ENCODE measurements around the gene FBXO24. TPM values are rescaled to one million over a fixed set of nuclear protein-coding genes. Genes with fewer than 3 reads are reported as not detected.

FBXO24 gene
- total and polyA plus RNA-seq, 9 of the 15 experiments (the other 6 are each of a cell fraction or from before 2014, with no cell fraction given) = 0.17 to 0.95 (median 0.50) TPM

DNA sequence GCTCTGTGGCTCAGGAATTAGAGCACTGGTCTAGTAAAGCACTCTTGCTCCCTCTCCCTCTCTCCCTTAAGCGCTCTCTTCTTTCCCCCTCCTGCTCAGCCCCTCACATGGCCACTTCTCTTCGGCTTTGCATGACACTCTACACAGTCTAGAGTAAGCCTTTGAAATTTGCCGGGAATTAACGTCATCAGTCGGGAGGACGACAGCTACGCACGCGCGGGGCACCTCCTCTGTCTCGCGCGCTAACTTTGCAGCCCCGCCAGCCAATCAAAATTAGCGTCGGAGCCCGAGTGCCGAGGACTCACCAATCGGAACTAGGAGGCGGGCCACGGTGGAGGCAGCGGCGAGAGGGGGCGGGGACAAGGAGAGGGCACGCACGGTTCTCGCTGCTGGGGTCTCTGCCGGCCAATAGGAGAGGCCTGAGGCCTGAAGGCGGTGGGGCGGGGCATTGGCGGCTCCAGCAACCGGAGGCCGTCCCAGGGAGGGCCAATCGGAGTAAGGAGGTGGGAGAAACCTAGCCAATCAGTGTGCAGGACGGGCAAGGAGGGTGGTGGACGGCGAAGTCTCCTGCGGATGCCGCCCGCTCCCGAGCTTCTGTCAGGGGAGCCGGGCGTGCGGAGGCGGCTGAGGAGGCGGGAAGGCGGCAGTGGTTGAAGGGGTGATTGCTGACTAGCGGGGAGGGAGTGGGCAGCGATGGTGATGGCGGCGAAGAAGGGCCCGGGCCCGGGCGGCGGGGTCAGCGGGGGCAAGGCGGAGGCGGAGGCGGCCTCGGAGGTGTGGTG lies 47.3 kb upstream of the FBXO24 start, which contains the start of gene AGFG2 (continued):
- TF ChIP-seq, protein P1, sequence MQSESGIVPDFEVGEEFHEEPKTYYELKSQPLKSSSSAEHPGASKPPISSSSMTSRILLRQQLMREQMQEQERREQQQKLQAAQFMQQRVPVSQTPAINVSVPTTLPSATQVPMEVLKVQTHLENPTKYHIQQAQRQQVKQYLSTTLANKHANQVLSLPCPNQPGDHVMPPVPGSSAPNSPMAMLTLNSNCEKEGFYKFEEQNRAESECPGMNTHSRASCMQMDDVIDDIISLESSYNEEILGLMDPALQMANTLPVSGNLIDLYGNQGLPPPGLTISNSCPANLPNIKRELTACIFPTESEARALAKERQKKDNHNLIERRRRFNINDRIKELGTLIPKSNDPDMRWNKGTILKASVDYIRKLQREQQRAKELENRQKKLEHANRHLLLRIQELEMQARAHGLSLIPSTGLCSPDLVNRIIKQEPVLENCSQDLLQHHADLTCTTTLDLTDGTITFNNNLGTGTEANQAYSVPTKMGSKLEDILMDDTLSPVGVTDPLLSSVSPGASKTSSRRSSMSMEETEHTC (IDR thresholded peaks at IDR 0.05) = 0 out of 2 replicates have a peak, but pooled peaks have one; percentile 12
- TF ChIP-seq GATAD2A (IDR thresholded peaks at IDR 0.05) = no peak
- TF ChIP-seq ELF1 (tag; IDR thresholded peaks at IDR 0.05) = no peak
- TF ChIP-seq MAFK (IDR thresholded peaks at IDR 0.05; ENCODE audit: low read length) = 0 out of 2 replicates have a peak, but pooled peaks have one; percentile 1
- TF ChIP-seq CCAR2 (IDR thresholded peaks at IDR 0.05; ENCODE audit: low read depth, low read length) = no peak
- no peak; the same call in 1 of the 2 replicates for TF ChIP-seq ATF1 (CRISPR knock-in tag; IDR thresholded peaks at IDR 0.05)
- TF ChIP-seq ATF1 (tag; IDR thresholded peaks at IDR 0.05) = peak; percentile 97
- TF ChIP-seq, protein P2, sequence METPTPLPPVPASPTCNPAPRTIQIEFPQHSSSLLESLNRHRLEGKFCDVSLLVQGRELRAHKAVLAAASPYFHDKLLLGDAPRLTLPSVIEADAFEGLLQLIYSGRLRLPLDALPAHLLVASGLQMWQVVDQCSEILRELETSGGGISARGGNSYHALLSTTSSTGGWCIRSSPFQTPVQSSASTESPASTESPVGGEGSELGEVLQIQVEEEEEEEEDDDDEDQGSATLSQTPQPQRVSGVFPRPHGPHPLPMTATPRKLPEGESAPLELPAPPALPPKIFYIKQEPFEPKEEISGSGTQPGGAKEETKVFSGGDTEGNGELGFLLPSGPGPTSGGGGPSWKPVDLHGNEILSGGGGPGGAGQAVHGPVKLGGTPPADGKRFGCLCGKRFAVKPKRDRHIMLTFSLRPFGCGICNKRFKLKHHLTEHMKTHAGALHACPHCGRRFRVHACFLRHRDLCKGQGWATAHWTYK (CRISPR knock-in tag; IDR thresholded peaks at IDR 0.05) = peak; percentile 79; the same call in 1 of the 2 replicates
- no peak for TF ChIP-seq KLF16 (IDR thresholded peaks at IDR 0.05)
- TF ChIP-seq CREB1 (IDR thresholded peaks at IDR 0.05) = peak; percentile 89
- TF ChIP-seq CREB1 (CRISPR knock-in tag; IDR thresholded peaks at IDR 0.05) = peak; percentile 88
- no peak for TF ChIP-seq ZNF766 (CRISPR knock-in tag; conservative IDR thresholded peaks at IDR 0.05)
- no peak for TF ChIP-seq GTF2A2 (tag; IDR thresholded peaks at IDR 0.05)
- TF ChIP-seq, protein P3, sequence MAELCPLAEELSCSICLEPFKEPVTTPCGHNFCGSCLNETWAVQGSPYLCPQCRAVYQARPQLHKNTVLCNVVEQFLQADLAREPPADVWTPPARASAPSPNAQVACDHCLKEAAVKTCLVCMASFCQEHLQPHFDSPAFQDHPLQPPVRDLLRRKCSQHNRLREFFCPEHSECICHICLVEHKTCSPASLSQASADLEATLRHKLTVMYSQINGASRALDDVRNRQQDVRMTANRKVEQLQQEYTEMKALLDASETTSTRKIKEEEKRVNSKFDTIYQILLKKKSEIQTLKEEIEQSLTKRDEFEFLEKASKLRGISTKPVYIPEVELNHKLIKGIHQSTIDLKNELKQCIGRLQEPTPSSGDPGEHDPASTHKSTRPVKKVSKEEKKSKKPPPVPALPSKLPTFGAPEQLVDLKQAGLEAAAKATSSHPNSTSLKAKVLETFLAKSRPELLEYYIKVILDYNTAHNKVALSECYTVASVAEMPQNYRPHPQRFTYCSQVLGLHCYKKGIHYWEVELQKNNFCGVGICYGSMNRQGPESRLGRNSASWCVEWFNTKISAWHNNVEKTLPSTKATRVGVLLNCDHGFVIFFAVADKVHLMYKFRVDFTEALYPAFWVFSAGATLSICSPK (IDR thresholded peaks at IDR 0.05; ENCODE audit: borderline replicate concordance) = no peak
- TF ChIP-seq BCOR (IDR thresholded peaks at IDR 0.05) = peak; percentile 77
- TF ChIP-seq, protein P4, sequence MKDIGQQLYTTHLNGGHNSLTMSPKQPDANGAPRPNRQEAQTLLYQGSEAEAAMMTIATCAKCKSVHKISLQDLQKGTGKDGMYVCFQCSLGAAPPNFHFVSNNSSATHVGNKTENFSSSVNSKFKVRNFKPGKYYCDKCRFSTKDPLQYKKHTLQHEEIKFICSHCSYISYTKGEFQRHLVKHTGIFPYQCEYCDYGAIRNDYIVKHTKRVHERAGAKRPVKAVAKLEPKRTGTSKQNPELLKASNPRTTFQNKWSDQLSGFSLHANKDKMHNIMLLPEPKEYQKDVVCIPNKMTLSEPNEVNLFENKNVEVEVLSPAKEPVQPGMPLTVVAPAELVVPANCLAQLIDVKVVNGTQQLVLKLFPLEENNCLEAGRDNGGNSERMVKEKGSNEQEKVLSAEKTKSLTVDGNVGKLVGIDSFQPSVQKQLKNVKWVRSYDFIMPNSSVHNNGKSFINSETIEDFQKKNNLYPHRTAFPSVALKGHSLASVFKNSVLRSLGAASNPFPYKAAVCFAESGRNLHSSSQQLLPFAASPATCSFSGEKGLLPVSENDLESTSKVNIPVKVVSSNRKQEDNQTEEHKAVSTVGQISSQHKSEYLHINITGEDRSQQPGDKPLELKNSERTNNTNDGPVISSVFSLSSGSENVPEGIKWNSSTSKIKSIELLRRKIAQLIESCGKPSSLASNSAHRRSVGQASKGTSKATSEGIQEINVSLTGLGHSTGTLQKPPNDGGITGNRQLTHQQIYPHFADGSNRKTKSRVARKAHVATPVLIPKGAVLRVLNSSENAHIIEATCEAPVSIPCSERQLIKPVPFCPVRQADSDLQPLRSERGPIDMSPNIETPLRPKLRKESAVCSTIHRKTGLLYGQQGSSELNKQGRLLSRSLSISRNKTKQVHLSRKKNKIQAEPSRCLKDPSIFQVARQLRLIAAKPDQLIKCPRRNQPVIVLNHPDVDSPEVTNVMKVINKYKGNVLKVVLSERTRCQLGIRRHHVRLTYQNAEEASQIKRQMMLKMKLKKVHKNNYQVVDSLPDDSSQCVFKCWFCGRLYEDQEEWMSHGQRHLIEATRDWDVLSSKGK (CRISPR knock-in tag; IDR thresholded peaks at IDR 0.05) = no peak
- TF ChIP-seq HIVEP1 (CRISPR knock-in tag; IDR thresholded peaks at IDR 0.05) = no peak
- TF ChIP-seq FOS (IDR thresholded peaks at IDR 0.05; ENCODE audit: extremely low read depth, insufficient read length) = peak; percentile 92
